ENCODE data around the gene SET.

SET gene

GRCh38 chr9:128733256-128733655 lies 44.2 kb downstream of the SET start:
- no peak overlapping the region for H3K4me3 ChIP-seq (ENCODE audit: low read depth, low read length)
- TF ChIP-seq CTCF (IDR thresholded peaks at IDR 0.05; ENCODE audit: borderline replicate concordance, insufficient read depth, low read depth, low read length), result peak; percentile 48; the same call in 1 of the 2 replicates

- H3K4me3 ChIP-seq (ENCODE audit: low read depth, low read length), result no peak overlapping the region
Observed at GRCh38 chr9:128735373-128735772, 46.4 kb downstream of the SET start.

GRCh38 chr9:128742401-128742800 lies 53.4 kb downstream of the SET start:
- H3K4me3 ChIP-seq (ENCODE audit: low read depth, low read length), result no peak overlapping the region
- TF ChIP-seq CTCF (IDR thresholded peaks at IDR 0.05; ENCODE audit: borderline replicate concordance, insufficient read depth, low read depth, low read length), result no peak

More at GRCh38 chr9:128735373-128735772, 46.4 kb downstream of the SET start:
- no peak for TF ChIP-seq CTCF (IDR thresholded peaks at IDR 0.05; ENCODE audit: borderline replicate concordance, insufficient read depth, low read depth, low read length)

- no peak for TF ChIP-seq CTCF (IDR thresholded peaks at IDR 0.05; ENCODE audit: borderline replicate concordance, insufficient read depth, low read depth, low read length)
- no peak overlapping the region for H3K4me3 ChIP-seq (ENCODE audit: low read depth, low read length)
Observed at GRCh38 chr9:128743421-128743820, 54.4 kb downstream of the SET start.
